Posterior vena cava (tissue), 2 donors: Measurements from ENCODE around the gene PNMT. TPM values are rescaled to one million over a fixed set of nuclear protein-coding genes. Genes with fewer than 3 reads are reported as not detected.

Experiments used
- DNase-seq: peaks from one replicate; pipeline ENCODE4 v3.0.0-alpha.2; 2020; ENCODE audit warnings: low spot score
- intact Hi-C, 2 donors: fragments of 100-400 bp; cut with DNase I; formaldehyde crosslinking; loops; one replicate each; pipeline versions ENCODE4 v1.14.1 to v1.14.2; 2022 to 2023
- total RNA-seq, 2 donors: library from RNA; stranded (reverse); fragmentation: NEBNext Ultra II Directional; extraction: Animal tissue kit (Norgen Biotek cat#: 25700); gene quantifications; one replicate each; pipeline ENCODE4 v1.2.1, GENCODE V29; 2021
- donor health status: DM: yes; HTN: yes; CAD: no.
- donor health status: DM: yes; HTN: yes; CAD: no.

Gene PNMT
- total RNA-seq, 2 donors from 2014 or later: 0.62 to 3.1 TPM

DNA sequence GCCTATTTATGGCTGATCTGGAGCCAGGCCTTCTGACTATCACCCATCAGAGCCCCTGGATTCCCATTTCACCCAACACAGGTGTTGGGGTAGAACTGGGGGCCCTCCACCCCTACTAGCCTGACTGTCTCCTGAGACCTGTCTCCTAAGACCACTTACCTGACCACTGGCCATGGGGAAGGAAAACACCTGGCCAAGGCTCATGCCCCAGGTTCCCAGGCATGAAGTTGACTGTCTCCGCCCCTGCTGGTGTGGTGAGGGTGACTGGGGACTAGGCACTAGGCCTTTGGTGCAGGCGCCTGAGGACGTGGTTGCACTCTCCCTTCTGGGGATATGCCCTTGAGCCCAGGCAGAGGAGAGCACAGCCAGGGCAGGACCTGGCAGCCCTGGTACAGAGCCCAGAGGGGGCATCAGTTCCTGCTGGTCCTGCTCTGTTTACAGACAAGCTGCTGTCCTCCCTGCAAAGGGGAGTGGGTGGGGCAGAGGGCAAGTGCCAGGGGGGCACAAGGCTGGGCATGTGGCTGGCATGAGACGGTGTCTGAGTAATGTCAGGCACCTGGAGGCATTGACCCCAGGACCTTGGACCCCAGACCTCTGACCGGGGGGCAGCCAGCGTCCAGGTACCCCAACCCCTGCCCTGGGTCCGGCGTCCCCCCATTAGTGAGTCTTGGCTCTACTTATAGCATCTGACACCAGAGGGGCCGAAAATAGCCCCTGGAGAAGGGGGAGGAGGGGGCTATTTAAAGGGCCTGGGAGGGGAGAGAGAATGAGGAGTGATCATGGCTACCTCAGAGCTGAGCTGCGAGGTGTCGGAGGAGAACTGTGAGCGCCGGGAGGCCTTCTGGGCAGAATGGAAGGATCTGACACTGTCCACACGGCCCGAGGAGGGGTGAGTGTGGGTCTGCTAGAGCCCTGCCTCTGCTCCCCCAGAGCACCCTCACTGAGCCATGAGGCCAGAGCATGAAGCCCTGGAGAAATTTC lies 3.4 kb upstream of the PNMT start, which contains the start of gene TCAP:
TCAP (plus strand) TSS at position 769 of the 981 bp plus-strand sequence; CDS start at position 780, 11 bp downstream.
- no peak for DNase-seq
- intact Hi-C loops: loop anchor here in 1 of 2 donors (1.0 kb wide), 1 partner anchor 27 kb away; no protein-coding TSS in a partner anchor

DNA sequence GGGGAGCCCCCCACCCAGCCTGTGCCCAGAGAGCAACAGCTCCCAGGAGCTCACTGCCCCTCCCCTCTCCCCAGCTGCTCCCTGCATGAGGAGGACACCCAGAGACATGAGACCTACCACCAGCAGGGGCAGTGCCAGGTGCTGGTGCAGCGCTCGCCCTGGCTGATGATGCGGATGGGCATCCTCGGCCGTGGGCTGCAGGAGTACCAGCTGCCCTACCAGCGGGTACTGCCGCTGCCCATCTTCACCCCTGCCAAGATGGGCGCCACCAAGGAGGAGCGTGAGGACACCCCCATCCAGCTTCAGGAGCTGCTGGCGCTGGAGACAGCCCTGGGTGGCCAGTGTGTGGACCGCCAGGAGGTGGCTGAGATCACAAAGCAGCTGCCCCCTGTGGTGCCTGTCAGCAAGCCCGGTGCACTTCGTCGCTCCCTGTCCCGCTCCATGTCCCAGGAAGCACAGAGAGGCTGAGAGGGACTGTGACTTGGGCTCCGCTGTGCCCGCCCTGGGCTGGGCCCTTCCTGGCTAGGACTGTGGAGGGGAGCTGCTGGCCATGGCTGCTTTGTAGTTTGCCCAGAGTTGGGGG lies 2.5 kb upstream of the PNMT start:
- DNase-seq: no peak
- intact Hi-C loops: loop anchor here in 1 of 2 donors (1.0 kb wide), 1 partner anchor 27 kb away; no protein-coding TSS in a partner anchor

DNA sequence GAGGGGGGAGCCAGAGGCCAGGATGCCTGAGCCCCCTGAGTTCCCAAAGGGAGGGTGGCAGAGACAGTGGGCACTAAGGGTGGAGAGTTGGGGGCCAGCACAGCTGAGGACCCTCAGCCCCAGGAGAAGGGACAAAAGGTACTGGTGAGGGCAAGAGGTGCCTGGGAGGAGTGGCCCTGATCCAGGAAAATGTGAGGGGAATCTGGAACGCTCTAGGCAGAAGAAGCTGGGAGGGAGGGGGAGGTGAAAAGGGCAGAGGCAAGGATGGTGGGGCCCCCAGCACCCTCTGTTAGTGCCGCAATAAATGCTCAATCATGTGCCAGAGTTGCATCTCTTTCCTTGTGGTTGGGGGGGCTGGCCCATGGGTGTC lies 2.0 kb upstream of the PNMT start:
- DNase-seq: no peak
- intact Hi-C loops: no loop called here

DNA sequence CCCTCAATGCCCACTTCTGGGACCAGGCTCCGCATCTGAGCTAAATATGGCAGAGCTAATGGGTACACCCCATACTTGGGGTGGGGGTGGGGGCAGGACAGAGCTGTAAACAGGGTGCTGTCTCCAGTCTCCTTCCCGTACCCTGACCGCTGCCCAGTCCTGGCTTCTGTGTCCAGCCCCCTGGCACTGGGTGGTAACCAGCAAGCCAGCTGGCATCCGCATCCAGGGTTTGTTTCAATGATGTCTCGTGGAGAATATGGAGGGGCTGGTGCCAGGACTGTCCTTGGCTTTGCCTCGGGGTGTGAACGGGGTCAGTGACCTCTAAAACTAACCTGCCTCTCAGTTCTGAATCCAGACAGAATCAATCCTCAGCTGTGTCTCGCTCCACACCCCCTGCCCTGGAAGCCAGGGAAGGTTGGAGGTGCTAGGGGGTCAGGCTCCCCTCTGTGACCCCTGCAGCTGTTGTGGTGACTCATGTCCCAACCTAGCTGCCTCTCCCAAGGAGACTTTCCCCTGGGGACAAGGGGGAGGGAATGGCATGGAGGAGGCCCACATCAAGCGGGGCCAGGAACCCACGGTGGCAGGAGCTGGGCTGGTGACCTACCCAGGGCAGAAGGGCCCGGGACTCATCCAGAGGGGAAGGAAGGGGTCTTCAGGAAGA lies 1.5 kb upstream of the PNMT start:
- intact Hi-C loops: no loop called here
- DNase-seq: no peak

DNA sequence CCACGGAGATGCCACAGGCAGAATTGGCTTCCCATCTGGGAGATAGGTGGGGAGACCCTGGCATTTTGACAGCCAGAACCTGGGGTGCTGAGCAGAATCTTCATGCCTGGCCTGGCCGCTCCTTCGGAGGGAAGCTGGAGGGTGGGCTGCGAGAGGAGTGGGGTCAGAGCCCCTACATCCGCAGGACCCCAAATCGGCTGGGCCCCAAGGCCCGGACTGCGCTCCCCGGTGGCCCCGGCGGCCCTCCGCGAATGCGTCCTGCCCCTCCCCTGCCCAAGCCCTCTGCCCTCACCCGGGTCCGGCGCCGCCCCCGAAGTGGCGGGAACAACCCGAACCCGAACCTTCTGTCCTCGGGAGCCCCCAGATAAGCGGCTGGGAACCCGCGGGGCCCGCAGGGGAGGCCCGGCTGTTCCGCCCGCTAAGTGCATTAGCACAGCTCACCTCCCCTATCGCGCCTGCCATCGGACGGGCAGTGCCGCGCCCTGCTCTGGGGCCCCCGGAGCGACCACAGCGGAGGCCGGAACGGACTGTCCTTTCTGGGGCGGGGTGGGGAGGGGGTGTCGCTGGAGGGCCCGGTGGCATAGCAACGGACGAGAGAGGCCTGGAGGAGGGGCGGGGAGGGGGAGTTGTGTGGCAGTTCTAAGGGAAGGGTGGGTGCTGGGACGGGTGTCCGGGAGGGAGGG lies 850 bp upstream of the PNMT start:
- intact Hi-C loops: no loop called here
- no peak for DNase-seq

DNA sequence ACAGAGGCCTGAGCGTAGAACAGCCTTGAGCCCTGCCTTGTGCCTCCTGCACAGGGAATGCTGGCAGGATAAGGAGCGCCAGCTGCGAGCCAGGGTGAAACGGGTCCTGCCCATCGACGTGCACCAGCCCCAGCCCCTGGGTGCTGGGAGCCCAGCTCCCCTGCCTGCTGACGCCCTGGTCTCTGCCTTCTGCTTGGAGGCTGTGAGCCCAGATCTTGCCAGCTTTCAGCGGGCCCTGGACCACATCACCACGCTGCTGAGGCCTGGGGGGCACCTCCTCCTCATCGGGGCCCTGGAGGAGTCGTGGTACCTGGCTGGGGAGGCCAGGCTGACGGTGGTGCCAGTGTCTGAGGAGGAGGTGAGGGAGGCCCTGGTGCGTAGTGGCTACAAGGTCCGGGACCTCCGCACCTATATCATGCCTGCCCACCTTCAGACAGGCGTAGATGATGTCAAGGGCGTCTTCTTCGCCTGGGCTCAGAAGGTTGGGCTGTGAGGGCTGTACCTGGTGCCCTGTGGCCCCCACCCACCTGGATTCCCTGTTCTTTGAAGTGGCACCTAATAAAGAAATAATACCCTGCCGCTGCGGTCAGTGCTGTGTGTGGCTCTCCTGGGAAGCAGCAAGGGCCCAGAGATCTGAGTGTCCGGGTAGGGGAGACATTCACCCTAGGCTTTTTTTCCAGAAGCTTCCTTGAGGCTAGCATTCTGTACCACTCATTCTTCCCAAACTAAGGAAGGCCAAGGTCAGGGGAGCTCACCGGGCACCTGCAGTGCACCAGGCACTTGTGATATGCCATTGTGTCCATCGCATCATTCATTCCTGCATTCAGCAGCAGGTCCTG lies 1.9 kb downstream of the PNMT start:
- DNase-seq: no peak
- intact Hi-C loops: no loop called here

DNA sequence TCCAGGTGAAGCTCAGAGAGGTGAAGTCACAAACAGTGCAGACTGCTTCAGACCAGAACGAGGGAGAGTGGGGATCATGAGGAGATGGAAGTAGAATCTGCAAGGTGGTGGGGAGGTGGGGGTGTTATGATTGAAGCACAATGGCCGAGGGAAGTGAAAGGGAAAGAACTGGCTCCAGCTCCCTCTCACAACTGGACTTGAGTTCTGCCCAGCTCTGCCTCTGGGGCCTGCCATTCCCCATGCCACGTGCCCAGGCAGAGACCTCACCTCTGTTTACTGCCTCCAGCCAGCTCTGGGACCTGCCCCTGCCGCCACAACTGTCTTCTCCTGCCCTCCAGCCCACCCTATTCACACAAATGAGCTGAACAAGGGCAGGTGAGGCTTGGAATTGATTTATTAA lies 2.5 kb downstream of the PNMT start:
- intact Hi-C loops: no loop called here
- no peak for DNase-seq

DNA sequence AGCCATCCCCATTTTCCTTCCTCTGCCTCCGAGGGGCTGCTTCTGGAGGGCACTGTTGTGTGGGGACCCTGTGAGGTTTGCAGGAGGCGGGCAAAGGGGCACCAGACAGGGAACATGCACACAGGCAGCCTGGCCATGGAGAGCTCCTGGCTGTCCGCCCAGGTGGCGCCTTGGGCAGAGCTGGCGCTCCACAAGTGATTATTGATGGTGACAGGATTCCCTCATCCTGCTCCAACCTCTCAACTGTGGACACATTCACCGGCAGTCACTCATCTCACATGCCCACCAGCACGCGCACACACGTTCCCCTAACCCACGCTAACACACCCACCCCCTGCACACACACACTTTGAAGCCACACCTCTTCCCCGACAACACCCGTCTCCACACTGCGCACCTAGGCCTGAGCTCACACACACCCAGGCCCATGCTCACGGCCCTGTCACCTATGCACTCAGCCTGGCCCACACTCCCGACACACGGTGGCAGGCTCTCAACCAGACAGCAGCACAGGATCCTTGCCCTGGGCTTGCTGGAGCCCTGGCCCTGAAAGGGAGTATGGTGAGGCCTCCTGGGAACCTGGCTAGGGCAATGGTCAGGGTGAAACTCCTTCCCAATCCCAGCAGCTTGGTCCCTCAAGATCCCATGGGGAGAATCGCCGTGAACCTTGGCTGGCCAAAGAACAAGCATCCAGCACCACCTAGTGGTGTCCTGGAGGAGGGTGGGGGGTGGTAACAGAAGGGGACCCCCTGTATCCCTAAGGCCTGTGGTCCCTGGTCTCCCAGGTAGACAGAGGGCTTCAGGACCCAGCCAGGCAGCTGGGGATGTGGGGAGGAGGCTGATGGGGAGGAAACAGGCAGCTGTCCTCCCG lies 3.6 kb downstream of the PNMT start:
- intact Hi-C loops: no loop called here
- DNase-seq: no peak

DNA sequence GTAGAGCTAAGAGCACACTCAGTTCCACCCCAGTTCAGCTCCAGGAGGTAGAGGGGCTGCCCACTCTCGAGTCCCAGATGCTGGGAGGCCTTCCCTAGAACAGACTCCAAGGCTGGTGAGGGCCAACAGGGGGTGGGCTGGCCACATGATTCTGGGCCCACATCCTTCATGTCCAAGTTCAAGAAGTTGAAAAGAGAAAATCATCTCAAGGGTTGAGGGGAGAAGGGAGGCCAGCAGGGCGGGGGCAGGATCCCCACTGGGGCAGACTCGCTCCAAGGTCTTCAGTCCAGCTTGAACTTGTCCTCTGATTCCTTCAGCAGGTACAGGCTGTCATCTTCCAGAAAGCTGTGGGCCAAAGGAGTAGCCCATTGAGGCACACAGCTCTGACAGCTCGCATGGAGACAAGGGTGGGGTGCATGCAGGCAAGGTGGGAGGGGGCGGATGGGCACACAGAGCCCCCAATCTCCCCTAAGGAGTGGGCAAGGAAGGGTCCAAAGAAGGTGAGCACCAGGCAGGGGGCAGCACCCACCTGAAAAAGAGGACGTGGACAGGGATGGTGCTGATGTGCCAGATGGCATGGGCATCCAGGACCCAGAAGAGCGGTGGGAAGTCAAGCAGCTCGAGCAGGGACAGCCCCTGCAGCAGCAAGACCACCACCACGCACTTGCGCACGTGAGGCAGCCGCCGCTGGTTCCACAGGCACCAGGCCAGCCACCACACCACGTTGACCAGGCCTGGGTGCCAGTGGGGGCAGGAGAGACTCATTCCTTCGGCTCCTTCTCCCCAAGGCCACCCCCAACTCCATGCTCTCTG lies 4.5 kb downstream of the PNMT start:
- DNase-seq: no peak
- intact Hi-C loops: no loop called here

DNA sequence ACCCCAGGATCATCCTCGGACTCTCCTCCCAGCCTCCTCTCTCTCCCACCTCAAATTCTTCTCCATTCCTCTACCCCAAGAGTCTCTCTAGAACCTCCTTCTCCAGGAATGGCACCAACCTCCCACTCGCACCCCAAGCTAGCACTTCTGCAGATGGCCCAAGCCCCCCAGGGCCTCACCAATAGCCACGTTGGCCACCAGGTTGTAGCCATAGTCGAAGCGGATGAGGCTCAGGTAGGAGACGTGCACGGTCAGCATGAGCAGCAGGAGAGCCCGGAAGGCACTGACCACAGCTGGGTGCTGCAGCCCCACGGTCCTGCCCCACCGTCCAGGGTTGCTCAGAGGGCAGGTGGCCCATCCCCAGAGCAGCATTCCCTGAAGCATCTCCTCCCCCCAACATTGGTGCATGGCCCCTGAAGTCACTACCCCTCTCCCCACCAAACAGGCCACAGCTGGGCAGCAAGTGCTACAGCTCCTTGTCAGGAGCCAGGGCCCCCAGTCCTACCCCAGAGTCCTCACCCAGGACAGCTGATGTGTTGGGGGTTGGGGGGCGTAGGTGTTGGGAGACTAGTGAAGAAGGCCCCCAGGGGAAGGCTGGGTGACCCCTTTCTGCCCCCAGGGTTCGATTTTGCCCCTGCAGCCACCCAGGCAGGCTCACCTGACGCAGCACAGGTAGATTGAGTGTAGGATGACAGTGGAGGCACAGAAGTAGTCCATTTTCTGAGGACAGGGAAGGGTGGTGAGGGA lies 5.3 kb downstream of the PNMT start:
- intact Hi-C loops: no loop called here
- no peak for DNase-seq

DNA sequence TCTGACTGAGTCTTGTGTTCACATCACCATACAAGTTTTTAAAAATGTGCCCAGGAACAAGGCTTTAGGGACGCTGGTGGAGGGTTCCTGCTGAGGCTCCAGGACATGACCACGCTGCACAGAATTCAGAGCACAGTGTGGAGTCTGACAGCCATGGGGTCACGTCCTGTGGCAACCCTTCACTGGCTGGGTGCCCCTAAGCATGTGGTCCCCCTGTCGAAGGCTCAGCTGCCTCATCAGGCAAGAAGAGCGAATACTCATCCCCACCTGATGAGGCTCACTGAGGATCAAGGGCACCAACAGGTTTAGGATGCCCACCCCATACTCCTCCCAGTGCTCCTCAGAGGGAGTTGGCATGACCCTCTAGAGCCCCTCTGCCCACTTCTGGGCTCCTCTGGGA lies 5.9 kb downstream of the PNMT start:
- intact Hi-C loops: no loop called here
- DNase-seq: no peak

DNA sequence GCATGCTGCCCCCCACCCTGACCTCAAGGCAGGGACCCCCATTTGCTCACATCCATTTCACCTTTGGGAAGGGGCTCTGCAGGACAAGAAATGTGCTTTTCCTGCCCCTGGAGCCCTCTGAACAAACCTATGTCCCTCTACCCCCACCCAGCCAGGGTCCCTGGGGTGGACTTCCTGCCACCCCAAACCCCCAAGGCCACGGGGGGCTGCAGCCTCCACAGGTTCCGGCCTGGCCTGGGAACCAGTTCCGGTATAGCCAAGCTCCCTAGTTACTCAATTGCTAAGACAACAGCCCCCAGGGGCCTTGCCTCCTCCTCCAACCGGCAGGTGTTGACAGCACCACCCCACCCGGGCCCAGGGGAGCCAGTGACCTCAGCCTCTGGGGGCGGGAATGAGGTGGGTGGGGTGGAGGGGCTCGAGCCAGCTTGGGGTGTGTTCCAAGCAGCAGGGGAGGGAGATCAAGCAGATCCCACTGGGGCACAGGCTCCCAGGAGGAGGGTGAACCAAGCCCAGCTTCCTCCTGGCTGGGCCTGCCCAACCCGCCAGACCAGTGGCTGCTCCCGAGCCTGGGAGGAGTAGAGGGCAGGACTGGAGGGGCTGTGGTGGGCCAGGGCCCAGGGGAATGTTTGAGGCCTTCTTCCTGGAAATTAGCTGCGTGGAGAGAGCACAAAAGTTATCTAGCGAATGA lies 6.6 kb downstream of the PNMT start:
- no peak for DNase-seq
- intact Hi-C loops: no loop called here

DNA sequence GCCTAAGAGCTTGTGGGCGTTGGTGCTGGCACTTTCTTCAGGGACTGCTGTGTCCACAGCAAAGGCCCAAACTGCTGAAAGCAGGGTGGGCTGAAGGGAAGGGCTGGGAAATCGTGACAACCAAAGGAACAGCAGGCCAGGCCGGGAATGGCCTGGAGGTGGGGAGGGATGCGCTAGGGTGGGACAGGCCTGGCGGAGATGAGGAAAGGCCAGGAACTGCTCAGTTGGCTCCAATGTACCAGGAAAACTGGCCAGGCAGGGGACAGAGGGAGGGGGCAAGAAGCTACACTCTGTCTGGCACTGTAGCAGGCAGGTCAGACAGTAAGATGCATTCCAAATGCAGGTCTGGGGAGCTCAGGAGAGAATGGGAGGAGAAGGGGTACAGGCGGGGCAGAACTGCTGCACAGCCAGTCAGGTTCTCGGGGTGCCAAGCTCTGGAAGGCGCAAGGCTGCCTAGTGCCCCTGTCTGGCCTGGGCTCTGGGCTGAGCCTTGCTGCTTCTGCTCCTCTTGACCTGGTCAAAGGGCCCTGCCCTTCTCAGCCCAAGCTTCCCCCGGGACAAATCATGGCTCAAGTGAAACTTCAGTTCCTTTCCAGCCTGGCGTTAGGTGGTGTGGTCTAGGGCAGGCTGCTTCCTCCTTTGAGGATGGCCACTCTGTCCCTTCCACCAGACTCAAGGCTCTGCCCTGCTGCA lies 7.3 kb downstream of the PNMT start:
- no peak for DNase-seq
- intact Hi-C loops: no loop called here

DNA sequence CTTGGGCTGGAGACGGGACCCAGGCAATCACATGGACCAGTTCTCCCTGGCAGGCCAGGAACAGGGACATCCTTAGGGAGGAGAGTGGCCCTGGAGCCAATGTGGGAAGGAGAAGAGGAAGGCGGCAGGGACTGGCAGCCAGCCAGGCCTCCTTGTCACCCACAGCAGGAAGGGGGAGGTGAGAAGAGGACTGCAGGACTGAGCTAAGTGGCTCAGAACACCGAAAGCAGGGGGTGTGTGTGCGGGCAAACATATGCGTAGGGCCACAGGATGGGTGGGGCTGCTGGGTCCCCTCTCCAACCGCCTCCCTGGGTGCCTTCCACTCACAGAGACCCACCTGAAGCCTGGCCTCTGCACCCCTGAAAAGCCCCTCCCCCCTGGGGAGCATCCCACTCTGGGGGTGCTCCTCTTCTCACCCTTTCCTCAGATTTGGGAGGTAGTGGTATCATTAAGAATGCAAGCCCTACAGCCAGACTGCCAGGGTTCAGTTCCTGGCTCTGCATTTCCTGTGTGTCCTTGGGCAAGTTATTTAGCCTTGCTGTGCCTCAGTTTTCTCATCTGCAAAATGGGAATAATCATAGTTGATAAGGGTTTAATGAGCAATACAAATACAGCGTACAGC lies 8.1 kb downstream of the PNMT start:
- intact Hi-C loops: no loop called here
- DNase-seq: no peak

DNA sequence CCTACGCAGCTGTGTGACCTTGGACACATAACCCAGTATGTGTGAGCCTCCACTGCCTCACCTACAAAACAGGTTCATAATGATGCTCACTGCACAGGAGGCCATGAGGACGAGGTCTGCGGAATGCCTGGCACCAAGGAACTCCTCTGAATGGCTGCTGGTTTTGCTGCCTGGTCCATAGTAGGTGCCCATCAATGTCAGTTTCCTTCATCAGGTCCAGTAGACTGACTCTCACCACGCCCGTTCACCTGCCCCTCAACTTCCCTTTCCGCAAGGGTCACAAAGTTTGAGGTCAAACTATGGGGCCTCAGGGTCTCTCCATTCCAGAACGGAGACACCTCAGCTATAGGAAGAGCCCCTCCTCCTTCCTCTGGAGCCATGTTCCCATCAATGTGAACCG lies 8.8 kb downstream of the PNMT start:
- intact Hi-C loops: no loop called here
- no peak for DNase-seq
